Measurements from ENCODE around the gene HBD. TPM values are rescaled to one million over a fixed set of nuclear protein-coding genes. Genes with fewer than 3 reads are reported as not detected.

Gene HBD
- total RNA-seq, 1 experiment from 2014 or later, result not detected

GRCh38 chr11:5223146-5223545, 11.1 kb downstream of the HBD start:
- Histone ChIP-seq H3K4me3 (ENCODE audit: low read depth in 2 of 2, low read length in 2 of 2) (no peak overlapping the region), H3K36me3 (ENCODE audit: control insufficient read depth, insufficient read depth, low read length) (no peaks in the 10 kb centered on the region), H3K9me3 (ENCODE audit: control insufficient read depth, insufficient read depth, low read depth, low read length) (no peaks in the 10 kb centered on the region), H3K27me3 (ENCODE audit: control insufficient read depth, insufficient read depth, low read length) (no peaks in the 10 kb centered on the region), H3K4me1 (ENCODE audit: control insufficient read depth, insufficient read depth, low read length) (no peaks in the 10 kb centered on the region), H3K27ac (ENCODE audit: low read length) (no peak overlapping the region)
- DNase-seq (ENCODE audit: low read depth, low spot score), result no peak
- no TSS peak for BruUV-seq (replicated peaks)
- no peak for TF ChIP-seq CTCF (IDR thresholded peaks at IDR 0.05)
- ChIA-PET POLR2A (no interaction called here), CTCF (interaction anchor here (0.7 kb wide), 1 partner anchor 14 kb away, joined by 4 read pairs; no protein-coding TSS in a partner anchor)
- intact Hi-C loops (cut with micrococcal nuclease; ENCODE audit: unreplicated experiment), result no loop called here
- no peak for ATAC-seq
- in situ Hi-C loops (cut with HindIII; ENCODE audit: low pct_unique_long_range_greater_than_20kb, low sequenced_read_pairs), result no loop called here

DNA sequence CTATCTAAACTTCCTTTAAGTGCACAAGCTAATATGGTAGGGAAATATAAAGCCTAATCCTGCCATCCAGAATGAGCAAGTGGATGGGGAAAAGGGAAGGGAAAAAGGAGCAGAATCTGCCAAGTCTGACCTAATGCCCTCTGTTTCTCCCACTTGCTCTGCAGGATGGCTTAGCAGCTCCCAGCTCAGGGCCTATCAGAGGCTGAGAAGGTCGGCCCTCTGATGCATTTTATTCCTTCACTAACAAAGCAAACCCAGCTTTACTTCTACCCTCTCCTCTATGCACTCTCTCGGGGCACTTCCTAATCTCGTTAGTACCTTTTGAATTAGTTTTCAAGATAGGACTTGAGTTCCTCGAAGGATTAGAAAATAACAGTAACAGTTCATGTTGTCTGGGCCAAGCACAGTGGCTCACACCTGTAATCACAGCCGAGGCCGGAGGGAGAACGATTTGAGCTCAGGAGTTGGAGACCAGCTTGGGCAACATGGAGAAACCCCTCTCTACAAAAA, 23.9 kb downstream of the HBD start:
- CTCF ChIA-PET, result no interaction called here
- in situ Hi-C loops (cut with HindIII; ENCODE audit: low pct_unique_long_range_greater_than_20kb, low sequenced_read_pairs), result no loop called here

More for the DNA sequence above, 23.9 kb downstream of the HBD start:
- Histone ChIP-seq H3K4me3 (ENCODE audit: low read depth in 2 of 2, low read length in 2 of 2) (no peak overlapping the region), H3K36me3 (ENCODE audit: control insufficient read depth, insufficient read depth, low read length) (no peaks in the 10 kb centered on the region), H3K27ac (ENCODE audit: low read length) (no peak overlapping the region), H3K4me1 (ENCODE audit: control insufficient read depth, insufficient read depth, low read length) (no peaks in the 10 kb centered on the region), H3K27me3 (ENCODE audit: control insufficient read depth, insufficient read depth, low read length) (0 out of 2 replicates have a peak, but pooled peaks cover 3% of the 10 kb centered on the region), H3K9me3 (ENCODE audit: control insufficient read depth, insufficient read depth, low read depth, low read length) (no peaks in the 10 kb centered on the region)
- DNase-seq (ENCODE audit: low read depth, low spot score) (no peak), ATAC-seq (no peak)
- BruUV-seq (replicated peaks), result no TSS peak
- intact Hi-C loops (cut with micrococcal nuclease; ENCODE audit: unreplicated experiment), result no loop called here
- POLR2A ChIA-PET, result no interaction called here
- TF ChIP-seq CTCF (IDR thresholded peaks at IDR 0.05), result no peak
- no peak for TF ChIP-seq TCF7L2 (IDR thresholded peaks at IDR 0.05; ENCODE audit: low read depth, low read length)
- TF ChIP-seq POLR2AphosphoS5 (IDR thresholded peaks at IDR 0.05; ENCODE audit: low read depth, low read length), result no peak
- no peak for TF ChIP-seq REST (IDR thresholded peaks at IDR 0.05; ENCODE audit: insufficient read depth in 1 of 2, low read depth in 2 of 2, low read length in 1 of 2)
- no peak for TF ChIP-seq SIN3A (IDR thresholded peaks at IDR 0.05; ENCODE audit: borderline replicate concordance, insufficient read depth, low read depth, low read length)
